Measurements from ENCODE around the gene EYA3.
"Not testable (repeated sequence)": the region's sequence is repeated elsewhere in the genome, so short reads cannot be mapped to it uniquely, and the experiment has no call there.

The EYA3 gene

DNA sequence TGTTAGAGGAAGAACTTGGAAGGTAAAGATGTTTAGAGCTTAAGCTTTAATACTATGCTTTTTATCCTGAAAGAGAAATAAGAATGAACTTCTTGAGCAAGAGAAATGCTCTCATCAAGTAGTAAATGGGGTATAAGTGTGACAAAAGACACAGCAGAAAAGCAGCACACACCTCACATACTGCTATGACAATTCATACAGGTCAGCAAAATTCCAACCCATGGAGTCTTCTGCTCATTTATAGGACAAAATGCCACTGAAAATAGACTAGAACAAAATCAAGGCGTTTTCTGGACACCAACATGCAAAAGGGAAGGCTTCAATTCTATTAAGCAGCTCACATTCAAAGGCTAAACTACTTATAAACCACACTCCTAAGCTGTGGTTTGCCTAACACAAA is 61.2 kb downstream of the EYA3 start:
- DNase-seq = no peak

DNA sequence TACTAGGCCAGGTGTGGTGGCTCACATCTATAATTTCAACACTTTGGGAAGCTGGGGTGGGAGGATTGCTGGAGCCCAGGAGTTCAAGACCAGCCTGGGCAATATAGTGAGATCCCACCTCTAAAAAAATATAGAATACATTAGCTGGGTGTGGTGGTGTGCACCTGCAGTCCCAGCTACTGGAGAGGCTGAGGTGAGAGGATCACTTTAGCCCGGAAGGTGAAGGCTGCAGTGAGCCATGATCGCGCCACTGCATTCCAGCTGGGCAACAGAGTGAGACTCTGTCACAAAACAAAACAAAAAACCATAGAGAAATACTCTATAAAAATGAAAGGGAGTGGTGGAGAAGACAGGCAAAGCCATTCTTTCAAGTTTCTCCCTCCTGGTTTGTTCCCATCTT is 62.1 kb downstream of the EYA3 start:
- no peak for DNase-seq

DNA sequence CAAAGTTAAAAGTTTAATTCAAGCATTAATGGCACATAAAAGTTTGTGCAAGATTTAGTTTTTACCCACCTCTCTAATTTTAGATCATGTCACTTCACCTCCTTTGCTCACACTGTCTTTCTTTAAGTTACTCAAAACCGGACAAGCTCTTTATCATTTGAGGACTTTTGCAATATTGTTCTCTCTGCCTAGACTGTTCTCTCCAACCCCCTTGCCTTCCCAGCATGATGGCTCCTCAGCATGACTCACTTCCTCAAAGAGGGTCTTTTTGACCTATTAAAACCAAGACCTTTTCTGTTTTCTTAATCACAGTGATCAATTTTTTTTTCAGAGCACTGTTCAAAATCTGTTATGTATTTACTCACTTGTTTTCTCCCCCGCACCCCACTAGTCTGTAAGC is 67.3 kb downstream of the EYA3 start:
- DNase-seq = no peak

DNA sequence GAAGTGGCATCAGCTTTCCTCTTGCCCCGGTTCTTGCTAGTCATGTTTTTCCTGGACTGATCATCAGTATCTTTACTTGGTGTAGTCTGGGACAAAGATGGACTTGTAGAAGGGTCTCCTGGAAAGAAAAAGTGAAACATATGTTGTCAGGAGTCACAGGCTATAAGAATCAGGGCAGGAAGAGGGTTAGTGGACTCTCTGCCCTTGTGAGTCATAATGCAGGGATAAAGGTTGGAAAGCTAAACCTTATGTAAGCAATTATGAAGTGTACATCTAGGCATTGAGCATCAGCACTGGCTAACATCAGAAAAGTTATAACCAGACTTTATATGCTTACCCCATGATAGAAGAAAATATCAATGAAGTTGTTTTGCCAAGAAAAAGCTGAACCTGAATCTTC is 77.4 kb downstream of the EYA3 start:
- no peak for DNase-seq

DNA sequence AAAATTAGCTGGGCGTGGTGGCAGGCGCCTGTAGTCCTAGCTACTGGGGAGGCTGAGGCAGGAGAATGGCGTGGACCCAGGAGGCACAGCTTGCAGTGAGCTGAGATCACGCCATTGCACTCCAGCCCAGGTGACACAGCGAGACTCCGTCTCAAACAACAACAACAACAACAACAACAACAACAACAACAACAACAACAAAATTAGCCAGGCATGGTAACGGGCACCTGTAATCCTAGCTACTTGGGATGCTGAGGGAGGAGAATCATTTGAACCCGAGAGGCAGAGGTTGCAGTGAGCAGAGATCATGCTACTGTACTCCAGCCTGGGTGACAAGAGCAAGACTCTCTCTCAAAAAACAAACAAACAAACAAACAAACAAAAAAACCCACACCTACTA is 85.3 kb downstream of the EYA3 start:
- DNase-seq = not testable (repeated sequence)

DNA sequence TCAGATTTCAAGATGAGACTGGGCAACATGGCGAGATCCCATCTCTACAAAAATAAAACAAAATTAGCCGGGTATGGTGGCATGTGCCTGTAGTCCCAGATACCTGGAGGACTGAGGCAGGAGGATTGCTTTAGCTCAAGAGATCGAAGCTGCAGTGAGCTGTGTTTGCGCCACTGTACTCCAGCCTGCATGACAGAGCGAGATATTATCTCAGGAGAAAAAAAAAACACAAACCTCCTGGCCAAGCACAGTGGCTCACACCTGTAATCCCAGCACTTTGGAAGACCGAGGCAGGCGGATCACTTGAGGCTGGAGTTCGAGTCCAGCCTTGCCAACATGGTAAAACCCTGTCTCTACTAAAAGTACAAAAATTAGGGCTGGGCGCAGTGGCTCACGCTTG is 85.8 kb downstream of the EYA3 start:
- DNase-seq = no peak

DNA sequence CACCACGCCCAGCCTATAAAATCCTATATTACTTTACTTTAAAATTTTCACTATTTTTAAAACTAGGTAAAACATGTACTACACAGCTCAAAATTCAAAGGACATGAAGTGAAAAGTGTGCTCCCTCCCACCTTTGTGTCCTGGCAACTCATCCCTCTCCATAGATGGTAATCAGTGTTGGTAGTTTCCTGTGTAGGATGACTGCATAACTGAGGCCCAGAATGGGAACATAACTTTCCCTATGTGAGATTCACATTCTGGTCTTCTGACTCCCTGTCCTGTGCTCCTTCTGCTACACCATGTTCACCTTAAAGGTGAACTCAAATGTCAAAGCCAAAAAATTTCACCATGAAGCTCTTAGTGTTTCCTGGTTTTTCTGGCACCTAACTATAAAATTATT is 89.4 kb downstream of the EYA3 start:
- no peak for DNase-seq

DNA sequence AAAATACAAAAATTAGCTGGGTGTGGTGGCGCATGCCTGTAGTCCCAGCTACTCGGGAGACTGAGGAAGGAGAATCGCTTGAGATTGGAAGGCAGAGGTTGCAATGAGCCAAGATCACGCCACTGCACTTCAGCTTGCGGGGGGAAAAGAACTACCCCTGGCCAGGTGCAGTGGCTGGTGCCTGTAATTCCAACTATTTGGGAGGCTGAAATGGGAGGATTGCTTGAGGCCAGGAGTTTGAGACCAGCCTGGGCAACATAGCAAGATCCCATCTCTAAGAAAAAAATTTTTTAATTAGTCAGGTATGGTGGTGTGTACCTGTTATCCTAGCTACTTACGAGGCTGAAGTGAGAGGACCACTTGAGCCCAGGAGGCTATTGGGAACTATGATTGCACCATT is 93.9 kb downstream of the EYA3 start:
- not testable (repeated sequence) for DNase-seq

DNA sequence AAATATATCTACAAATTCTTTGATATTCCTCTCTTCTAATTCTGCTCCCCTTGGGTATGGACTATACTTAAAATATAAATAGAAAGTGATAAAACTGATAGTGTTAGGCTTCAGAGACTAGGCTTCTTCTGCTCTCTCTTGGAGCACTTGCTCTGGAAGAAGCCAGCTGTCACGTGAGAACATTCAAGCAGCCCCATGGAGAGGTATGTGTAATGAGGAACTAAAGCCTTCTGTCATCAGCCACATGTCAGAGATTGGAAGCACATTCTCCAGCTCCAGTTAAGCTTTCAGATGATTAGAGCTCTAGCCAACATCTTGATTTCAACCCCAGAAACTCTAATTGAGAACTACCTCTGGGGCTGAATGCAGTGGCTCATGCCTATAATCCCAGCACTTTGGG is 94.3 kb downstream of the EYA3 start:
- DNase-seq = no peak

DNA sequence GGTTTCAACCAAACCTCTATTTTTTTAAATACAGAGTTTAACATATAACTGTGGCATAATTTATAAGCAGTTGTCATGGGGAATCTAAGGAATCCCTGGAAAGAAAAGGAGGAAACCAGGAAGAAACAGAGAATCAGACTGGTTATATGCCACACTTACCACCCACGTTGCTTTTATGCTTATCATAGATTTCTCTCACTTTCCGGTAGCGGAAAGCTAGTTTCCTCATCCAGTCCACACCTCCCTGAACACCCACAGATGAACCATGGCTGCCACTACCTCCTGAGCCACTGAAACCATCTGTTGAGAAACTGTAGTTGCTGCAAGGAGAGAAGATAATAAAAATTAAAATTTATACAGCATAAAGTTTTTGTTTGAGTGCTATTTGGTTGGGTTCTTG is 95.2 kb downstream of the EYA3 start:
- DNase-seq = no peak

DNA sequence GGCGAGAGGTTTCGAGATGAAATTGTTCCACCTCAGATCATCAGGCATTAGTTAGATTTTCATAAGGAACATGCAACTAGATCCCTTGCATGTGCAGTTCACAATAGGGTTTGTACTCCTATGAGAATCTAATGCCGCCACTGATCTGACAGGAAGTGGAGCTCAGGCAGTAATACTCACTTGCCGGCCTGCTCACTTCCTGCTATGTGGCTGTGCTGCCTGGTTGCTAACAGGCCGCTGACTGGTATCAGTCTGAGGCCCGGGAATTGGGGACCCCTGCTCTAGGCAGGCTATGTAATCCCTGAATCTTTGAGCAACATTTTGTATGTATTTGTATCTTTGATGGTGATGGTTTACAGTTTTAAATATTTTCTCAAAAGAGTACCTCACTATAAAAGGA is 96.1 kb downstream of the EYA3 start:
- peak; percentile 34 for DNase-seq

DNA sequence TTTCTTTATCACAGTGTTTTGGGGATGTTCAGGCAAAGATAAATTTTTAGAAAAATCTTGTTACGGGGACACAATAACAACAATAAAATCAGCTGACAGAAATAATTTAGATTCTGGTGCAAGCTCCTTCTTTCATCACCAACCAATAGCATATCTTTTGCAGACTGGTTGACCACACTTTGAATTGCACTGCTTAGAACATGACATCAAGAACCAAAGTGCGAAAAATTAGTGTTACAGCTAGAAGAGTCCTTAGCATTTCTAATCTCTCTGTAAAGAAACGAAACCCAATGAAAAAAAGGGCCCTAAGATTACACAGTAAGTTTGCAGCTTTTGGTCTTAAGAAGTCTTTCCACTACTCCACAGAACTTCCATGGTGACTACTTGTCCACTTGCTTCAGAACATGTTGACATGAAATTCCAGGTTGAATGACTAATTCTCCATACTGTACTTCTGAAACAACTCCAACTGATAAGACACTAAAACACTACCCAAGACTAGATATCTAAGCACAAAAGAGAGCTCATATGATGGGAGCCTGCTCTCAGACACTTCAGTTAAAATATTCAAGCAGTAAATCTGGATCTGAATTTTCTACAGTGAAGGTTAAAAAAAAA is 97.4 kb downstream of the EYA3 start:
- no peak for DNase-seq

DNA sequence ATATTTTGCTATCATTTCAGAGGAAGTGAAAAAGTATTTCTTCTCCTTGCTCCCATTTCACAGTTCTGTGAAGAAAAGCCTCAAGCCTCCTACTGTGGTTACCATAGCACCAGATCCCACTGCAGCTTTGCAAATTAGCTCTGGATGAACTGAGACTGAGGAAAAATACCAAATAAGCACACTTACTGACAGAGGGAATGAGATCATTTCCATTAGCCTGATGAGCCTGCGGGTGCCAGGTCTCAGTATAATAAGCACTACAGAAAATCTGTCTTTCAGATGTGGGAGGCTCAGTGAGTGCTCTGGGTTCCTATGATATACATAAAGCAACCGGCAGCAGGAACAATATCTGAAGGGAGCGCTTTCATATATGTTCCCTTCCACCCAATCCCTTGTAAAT is 107.3 kb downstream of the EYA3 start:
- DNase-seq = no peak

DNA sequence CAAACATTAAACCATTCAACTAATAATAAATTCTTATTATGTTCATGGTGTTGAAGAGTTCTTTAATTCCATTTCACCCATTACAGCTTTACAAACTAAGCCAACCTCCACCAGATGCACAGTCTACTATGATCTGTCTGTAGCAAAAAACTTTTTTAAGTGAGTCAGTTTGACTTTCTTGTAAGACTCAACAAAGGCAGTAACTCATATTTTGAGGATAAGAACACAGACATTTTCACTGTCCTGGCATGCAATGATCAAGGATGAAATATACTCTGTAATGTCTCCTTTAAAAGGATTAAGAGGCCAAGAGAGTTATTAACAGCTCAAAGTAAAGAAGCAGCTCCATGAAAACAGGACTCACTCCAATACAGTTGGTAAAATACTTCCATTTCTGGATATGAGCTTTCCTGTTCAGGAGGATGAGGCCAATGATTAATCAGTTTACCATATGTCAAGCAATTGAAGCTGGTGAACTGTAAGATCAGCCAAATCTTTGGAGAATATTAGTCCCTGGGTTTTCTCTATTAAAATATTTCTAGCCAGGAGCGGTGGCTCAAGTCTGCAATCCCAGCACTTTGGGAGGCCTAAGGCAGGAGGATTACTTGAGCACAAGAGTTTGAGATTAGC is 108.1 kb downstream of the EYA3 start:
- DNase-seq = no peak

DNA sequence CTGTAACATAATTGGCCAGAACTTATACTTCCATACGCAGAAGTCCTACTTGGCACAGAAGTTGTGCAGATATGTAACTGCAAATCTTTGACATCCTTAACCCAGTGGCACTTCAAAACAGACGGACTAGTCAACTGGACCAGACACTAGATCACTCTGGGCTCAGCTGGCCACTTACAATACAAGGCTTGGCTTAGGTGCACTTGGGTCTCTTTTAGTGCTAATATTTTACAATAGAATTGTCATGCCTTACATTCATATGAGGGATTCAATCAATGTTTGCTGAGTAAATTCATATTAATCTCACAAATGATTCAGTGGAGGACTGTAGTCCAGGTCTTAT is 108.6 kb downstream of the EYA3 start:
- DNase-seq = no peak

DNA sequence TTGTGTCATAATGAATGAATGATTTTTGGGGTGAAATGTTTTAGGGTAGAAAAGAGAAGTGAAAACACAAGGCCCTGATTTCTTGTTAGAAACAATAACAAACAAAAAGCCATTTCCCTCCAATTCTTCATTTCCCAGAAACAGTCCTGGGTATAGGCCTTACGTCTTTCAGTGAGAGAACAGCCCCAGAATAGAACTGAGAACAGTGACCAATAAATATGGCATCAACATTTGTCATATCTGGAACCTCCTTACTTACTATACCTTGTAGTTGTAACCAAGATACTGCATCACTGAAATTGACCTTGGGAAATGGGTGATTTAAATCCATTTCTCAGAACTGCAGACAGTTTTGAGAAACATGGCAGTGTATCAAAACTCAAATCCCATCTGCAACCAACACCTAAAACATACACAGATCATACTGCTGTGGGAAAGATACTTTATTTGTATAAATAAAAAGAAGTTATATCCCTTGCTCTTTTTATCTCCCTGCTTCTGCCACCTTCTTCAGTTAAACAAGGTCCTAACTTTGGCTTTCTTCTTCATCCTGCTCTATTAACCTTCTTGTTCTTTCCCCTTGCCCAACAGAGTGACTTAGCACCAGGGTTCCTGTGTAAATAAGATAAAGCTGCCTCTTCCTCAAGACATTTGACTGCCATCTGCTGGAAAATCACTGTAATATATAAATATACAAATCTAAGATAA is 109.1 kb downstream of the EYA3 start:
- no peak for DNase-seq

DNA sequence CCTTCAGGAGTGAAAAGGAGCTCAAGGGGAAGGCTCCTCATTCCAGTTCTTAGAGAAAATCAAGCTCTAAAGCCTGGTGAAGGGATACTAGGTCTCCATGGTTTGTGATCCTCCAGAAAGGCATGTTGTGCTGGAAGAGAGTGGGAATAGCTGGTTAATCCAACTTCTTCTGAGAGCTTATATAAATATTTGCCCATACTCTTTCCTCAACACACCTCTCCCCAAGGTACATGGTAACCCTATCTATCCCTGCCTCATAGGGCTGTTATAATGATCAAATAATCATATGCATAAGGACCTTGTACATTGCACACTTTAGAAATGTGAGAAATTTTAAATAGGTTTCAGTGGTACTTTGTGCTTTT is 114.0 kb downstream of the EYA3 start:
- DNase-seq = no peak

DNA sequence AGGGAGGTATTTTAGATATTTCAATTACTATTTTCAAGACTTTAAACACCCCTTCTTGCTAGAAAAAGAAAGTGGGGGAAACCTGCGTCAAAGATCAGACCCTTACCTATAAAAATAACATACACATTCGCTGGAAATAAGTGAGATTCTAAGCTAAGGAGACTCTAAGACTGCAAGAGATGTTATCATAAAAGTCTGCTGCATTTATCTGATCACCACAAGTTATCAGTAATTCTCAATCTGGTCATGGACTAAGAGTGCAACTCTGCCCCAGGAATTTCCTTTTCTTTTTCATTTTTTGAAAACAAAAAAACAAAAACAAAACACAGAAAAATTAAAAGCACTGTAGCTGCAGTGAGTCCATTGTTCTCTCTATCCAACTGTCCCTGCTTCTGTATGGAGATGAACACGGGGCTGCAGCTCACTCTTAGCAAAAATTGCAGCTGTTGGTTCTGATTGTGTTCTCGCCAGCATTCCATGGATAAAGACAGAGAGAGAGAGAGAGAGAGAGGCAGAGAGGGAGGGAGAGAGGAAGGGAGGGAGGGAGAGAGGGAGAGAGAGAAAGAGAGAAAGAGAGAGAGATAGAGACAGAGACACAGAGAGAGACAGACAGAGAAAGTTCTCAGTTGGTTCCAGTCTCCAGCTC is 114.5 kb downstream of the EYA3 start:
- DNase-seq = no peak

DNA sequence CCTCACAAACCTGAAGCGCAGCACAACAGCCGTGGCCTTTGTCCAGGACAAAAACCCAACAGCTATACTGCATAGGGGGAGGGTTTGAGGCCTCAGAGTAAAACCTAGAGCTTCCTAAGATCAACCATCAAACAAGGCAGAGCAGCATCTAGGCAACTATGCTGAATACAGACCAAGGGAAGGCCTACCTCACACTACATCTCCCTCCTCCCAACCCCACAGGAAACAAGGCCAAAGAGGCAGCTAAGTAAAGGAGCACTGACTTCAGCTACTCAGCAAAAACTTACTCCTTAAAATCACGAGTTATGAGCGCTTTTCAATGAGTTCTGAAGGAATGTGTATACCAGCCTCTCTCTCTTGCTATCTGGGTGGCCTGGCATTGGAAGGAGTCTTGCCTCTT is 116.3 kb downstream of the EYA3 start:
- DNase-seq = no peak

DNA sequence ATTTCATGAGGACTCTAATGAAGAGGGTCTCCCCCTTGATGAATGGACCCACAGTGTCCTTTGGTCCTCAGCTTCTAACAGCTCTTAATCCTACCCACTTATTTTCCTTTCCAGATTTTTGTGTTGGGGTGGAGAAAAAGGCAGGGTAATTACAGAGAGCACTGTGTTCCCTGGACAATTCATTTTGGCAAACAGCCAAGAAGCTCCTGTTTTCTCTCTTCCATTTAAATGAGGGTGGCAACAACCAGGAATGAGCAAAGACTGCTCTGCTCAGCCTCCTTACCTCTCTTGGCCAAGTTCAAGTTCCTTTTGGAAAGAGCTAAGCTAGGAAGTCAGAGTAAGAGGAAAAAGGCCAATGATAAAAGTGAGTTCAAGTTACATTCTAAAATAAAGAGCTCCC is 116.7 kb downstream of the EYA3 start:
- DNase-seq = no peak

DNA sequence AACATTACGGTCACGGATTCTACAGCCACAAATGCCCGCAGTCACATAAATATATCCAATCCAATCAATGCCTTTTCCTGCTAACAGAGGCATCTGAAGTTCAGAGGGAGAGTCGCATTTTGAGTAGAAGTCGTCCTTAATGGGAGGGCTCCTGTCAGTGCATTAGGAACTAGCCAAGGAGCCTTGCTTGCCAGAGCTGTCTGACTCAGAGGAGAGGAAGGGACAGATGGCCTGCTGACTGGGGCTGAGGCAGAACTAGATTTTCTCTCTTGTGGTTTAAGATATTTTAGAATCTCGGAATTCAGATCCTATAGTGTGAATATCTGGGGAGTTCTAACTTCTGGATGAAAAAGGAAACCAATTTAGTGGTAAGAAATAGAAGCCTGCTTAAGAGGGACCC is 118.0 kb downstream of the EYA3 start:
- no peak for DNase-seq

DNA sequence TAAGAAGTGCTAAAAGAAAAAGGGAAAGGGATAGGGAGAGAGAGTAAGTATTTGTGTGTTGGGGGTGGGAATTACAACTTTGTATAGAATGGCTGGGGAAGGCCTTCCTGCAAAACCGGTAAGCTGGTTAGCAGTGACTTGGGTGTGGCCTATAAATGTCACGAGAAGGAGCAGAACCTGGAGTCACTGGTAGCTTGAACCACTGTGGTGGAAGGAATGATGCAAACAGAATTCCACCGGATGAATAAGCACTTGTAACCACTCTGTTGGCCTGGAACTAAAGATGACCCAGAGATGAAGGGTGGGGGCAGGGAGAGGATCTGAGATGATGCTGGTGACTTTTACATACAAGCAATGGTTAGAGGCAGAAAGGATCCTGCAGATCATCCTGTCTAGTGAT is 119.7 kb downstream of the EYA3 start:
- DNase-seq = no peak

DNA sequence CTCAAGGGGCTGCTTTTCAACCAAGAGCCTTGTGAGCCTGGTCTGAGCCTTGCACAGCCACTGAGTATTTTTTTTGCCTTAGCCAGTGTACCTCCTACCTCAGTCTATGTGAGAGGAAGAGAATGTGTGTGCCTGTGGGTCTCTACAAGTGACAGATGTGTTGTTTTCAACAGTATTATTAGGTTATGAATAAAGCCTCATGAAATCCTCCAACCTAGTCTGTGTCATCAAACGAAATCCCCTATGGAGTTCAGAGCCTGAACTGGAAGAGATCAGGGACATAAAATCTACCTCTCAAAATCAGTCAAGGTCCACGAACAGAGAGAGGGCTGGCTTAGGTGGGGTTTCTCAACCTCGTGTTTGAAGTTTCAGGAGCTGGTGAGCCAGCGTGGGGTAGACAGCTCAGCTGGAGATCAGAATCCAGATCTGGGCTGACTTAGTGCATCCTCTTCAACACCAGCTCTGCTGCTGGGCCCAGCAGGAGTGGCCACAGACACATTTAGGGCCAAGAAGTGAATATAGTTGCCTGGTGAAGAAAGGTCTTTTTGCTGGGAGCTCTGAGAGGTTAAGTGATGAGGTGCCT is 120.4 kb downstream of the EYA3 start:
- no peak for DNase-seq
